GM18520 (cell line): Measurements from ENCODE around the gene DIDO1.

Source experiments
- ATAC-seq: cut with Tn5 transposase; IDR thresholded peaks from one replicate; pipeline ENCODE4 v1.9.1; 2021; ENCODE audit not compliant: unreplicated experiment

Gene DIDO1

GRCh38 chr20:62839261-62839660 lies 87.0 kb downstream of the DIDO1 start:
- no peak for ATAC-seq

GRCh38 chr20:62838128-62838891 lies 88.0 kb downstream of the DIDO1 start:
- peak; percentile 65 for ATAC-seq

- no peak for ATAC-seq
Observed at GRCh38 chr20:62837790-62838127, 88.5 kb downstream of the DIDO1 start.

- no peak for ATAC-seq
Observed at GRCh38 chr20:62836967-62837490, 89.3 kb downstream of the DIDO1 start.

GRCh38 chr20:62835931-62836861 lies 90.1 kb downstream of the DIDO1 start:
- no peak for ATAC-seq

GRCh38 chr20:62834967-62835730 lies 91.2 kb downstream of the DIDO1 start:
- no peak for ATAC-seq

- ATAC-seq = no peak
Observed at GRCh38 chr20:62832951-62833391, 93.3 kb downstream of the DIDO1 start.

- ATAC-seq = no peak
Observed at GRCh38 chr20:62832212-62832922, 93.9 kb downstream of the DIDO1 start.

- no peak for ATAC-seq
Observed at GRCh38 chr20:62831854-62832211, 94.5 kb downstream of the DIDO1 start.

- no peak for ATAC-seq
Observed at GRCh38 chr20:62831361-62831788, 94.9 kb downstream of the DIDO1 start.

- ATAC-seq = no peak
Observed at GRCh38 chr20:62830821-62831220, 95.5 kb downstream of the DIDO1 start.

GRCh38 chr20:62830251-62830650 lies 96.1 kb downstream of the DIDO1 start:
- no peak for ATAC-seq

- ATAC-seq = no peak
Observed at GRCh38 chr20:62829231-62830230, 96.8 kb downstream of the DIDO1 start.

GRCh38 chr20:62828511-62829230 lies 97.6 kb downstream of the DIDO1 start:
- ATAC-seq = no peak

- ATAC-seq = no peak
Observed at GRCh38 chr20:62828051-62828450, 98.3 kb downstream of the DIDO1 start.
